GM12891 (cell line): ENCODE results near the gene NDOR1.

Experiments used
- POLR2A ChIP-seq: IDR thresholded peaks from 2 replicates; pipeline ENCODE4 v1.6.1; 2011; ENCODE audit warnings: low read depth, low read length, control low read depth
- POLR2AphosphoS5 ChIP-seq: IDR thresholded peaks from 2 replicates; pipeline ENCODE4 v1.6.1; 2011; ENCODE audit warnings: low read depth, low read length, control low read depth
- POU2F2 ChIP-seq: IDR thresholded peaks from 2 replicates; pipeline ENCODE4 v1.6.1; 2011; ENCODE audit warnings: low read depth, mild to moderate bottlenecking, control low read depth, low read length, moderate library complexity
- SPI1 ChIP-seq: IDR thresholded peaks from 2 replicates; pipeline ENCODE4 v1.6.1; 2011; ENCODE audit warnings: low read depth, low read length, control low read depth
- TAF1 ChIP-seq: IDR thresholded peaks from 2 replicates; pipeline ENCODE4 v1.6.1; 2011; ENCODE audit warnings: low read depth, low read length, control low read depth

GRCh38 chr9:137228968-137229896 is 23.7 kb downstream of the NDOR1 start:
- TF ChIP-seq POLR2A (no peak), POLR2AphosphoS5 (no peak), TAF1 (no peak), POU2F2 (no peak), SPI1 (no peak)
